Epithelial cell of esophagus (primary cell): ENCODE data around the gene GALNT12.

Source experiments
- DNase-seq: peaks from one replicate; pipeline ENCODE4 v3.0.0; 2010; ENCODE audit warnings: low read depth
- H3K4me3 ChIP-seq: 2 replicates; pipeline ENCODE4 v1.5.1; 2011; ENCODE audit warnings: mild to moderate bottlenecking, low read length, control low read depth
- CTCF ChIP-seq: IDR thresholded peaks from 2 replicates; pipeline ENCODE4 v1.5.1; 2011; ENCODE audit warnings: low read depth, mild to moderate bottlenecking, low read length, control low read depth, inconsistent platforms; ENCODE audit not compliant: insufficient read depth; ENCODE audit errors: missing control alignments

The GALNT12 gene

GRCh38 chr9:98829766-98830165 is 22.3 kb downstream of the GALNT12 start:
- no peak for DNase-seq
- TF ChIP-seq CTCF = no peak
- no peak overlapping the region for H3K4me3 ChIP-seq

- no peak for DNase-seq
- no peak overlapping the region for H3K4me3 ChIP-seq
- no peak for TF ChIP-seq CTCF
Measured at GRCh38 chr9:98830554-98830953, 23.1 kb downstream of the GALNT12 start.

GRCh38 chr9:98831696-98832095 is 24.2 kb downstream of the GALNT12 start:
- DNase-seq = no peak
- no peak overlapping the region for H3K4me3 ChIP-seq
- TF ChIP-seq CTCF = no peak

GRCh38 chr9:98832768-98833089 is 25.3 kb downstream of the GALNT12 start:
- no peak for TF ChIP-seq CTCF
- no peak overlapping the region for H3K4me3 ChIP-seq
- DNase-seq = no peak

- DNase-seq = no peak
- no peak overlapping the region for H3K4me3 ChIP-seq
- no peak for TF ChIP-seq CTCF
Measured at GRCh38 chr9:98833090-98833956, 25.9 kb downstream of the GALNT12 start.

- TF ChIP-seq CTCF = no peak
- H3K4me3 ChIP-seq = no peak overlapping the region
- DNase-seq = no peak
Measured at GRCh38 chr9:98834386-98834785, 26.9 kb downstream of the GALNT12 start.

- H3K4me3 ChIP-seq = no peak overlapping the region
- DNase-seq = no peak
- TF ChIP-seq CTCF = no peak
Measured at GRCh38 chr9:98836206-98836605, 28.7 kb downstream of the GALNT12 start.
